ENCODE data around the gene PRG2.
"Not testable (repeated sequence)": the region's sequence is repeated elsewhere in the genome, so short reads cannot be mapped to it uniquely, and the experiment has no call there.

Gene PRG2

GRCh38 chr11:57336856-57337255 lies 53.6 kb downstream of the PRG2 start:
- H3K9me3 ChIP-seq (replicated peaks in 1 of 2; ENCODE audit: control insufficient read depth in 2 of 2, insufficient read depth in 1 of 2, low read depth in 1 of 2, low read length in 2 of 2); H2BK5ac ChIP-seq (ENCODE audit: low read length); DNase-seq (ENCODE audit: low spot score); H2AFZ ChIP-seq (ENCODE audit: low read length); H3K27me3 ChIP-seq (ENCODE audit: control insufficient read depth in 3 of 3, insufficient read depth in 3 of 3, low read depth in 1 of 3, low read length in 3 of 3); H4K91ac ChIP-seq (ENCODE audit: low read depth, low read length, poor library complexity); H3K23ac ChIP-seq (ENCODE audit: low read depth, low read length, poor library complexity); H2BK120ac ChIP-seq (ENCODE audit: low read depth, low read length); H2AK5ac ChIP-seq (ENCODE audit: low read depth, low read length); H2BK15ac ChIP-seq (ENCODE audit: low read length); H4K8ac ChIP-seq (ENCODE audit: low read depth, low read length); H3K4me2 ChIP-seq (ENCODE audit: insufficient read depth, low read length, poor library complexity, severe bottlenecking); H3K18ac ChIP-seq (ENCODE audit: low read length); H3K14ac ChIP-seq (ENCODE audit: low read length); H2BK12ac ChIP-seq (ENCODE audit: low read length); H3K4ac ChIP-seq (ENCODE audit: low read length); H3K4me3 ChIP-seq (ENCODE audit: low read length in 2 of 2); H3K27ac ChIP-seq (replicated peaks; ENCODE audit: low read length); H3K9ac ChIP-seq (ENCODE audit: low read depth, low read length, poor library complexity): not testable (repeated sequence)
- no CpG with 5 or more reads among the region's 6 CpGs for WGBS, 2 donors (ENCODE audit: extremely low coverage in 2 of 2, insufficient read length in 2 of 2, insufficient replicate concordance in 1 of 2)
- peaks cover 11% of the 10 kb centered on the region for H3K79me1 ChIP-seq (ENCODE audit: low read depth, low read length)
- peaks cover 25 to 28% of the 10 kb centered on the region in 2 donors for H3K36me3 ChIP-seq (replicated peaks in 1 of 2; ENCODE audit: control insufficient read depth in 2 of 2, insufficient read depth in 2 of 2, low read length in 2 of 2)
- peaks cover 28 to 38% of the 10 kb centered on the region in 2 donors for H3K4me1 ChIP-seq (ENCODE audit: control insufficient read depth in 2 of 2, insufficient read depth in 1 of 2, low read depth in 1 of 2, low read length in 2 of 2)
